ENCODE results near the gene AKAP6. TPM values are rescaled to one million over a fixed set of nuclear protein-coding genes. Genes with fewer than 3 reads are reported as not detected.
A peak's percentile ranks its signal among the peaks of the same experiment; 100 is the strongest.

AKAP6 gene
- total and polyA plus RNA-seq, 2 of the 8 experiments (the other 6 are each of a cell fraction or from before 2014, with no cell fraction given), result 0.09 to 0.89 TPM

DNA sequence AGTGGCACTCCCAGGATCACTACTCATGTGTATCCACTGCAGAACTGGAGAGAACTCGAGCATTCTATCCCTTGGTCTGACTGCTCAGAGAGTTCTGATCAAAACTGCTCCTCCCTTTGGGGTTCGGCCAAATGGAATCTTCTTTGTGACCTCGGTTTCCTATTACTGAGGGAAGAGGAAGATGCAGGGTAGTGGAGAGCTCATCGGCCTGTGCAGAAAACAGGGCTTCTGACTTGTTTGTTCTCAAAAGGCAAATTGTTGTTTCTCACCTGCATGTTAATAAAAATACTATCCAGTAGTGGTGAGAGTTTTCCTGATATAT lies 17.1 kb upstream of the AKAP6 start:
- H3K9ac ChIP-seq (replicated peaks in 1 of 4; ENCODE audit: extremely low read depth in 1 of 4, low read depth in 3 of 4, low read length in 3 of 4), result no peak overlapping the region
- H3K56ac ChIP-seq (replicated peaks; ENCODE audit: insufficient read length, low read depth, low read length), result no peak overlapping the region
- WGBS, 2 experiments (ENCODE audit: extremely low coverage in 1 of 2, insufficient coverage in 1 of 2, insufficient read length in 1 of 2, insufficient replicate concordance in 2 of 2, low coverage in 1 of 2, low lambda C conversion rate in 2 of 2, missing lambda C conversion rate in 1 of 2), result 93% methylated on average over 4 of the region's 4 CpGs; no CpG with 5 or more reads in 1 of the 2 experiments
- H3K9me3 ChIP-seq (ENCODE audit: insufficient read depth in 2 of 2, low read depth in 1 of 2, low read length in 1 of 2), result no peaks in the 10 kb centered on the region
- H2BK20ac ChIP-seq (ENCODE audit: low read length), result no peak overlapping the region
- H4K20me1 ChIP-seq (replicated peaks in 1 of 2; ENCODE audit: control insufficient read depth in 1 of 2, insufficient read depth in 2 of 2, low read length in 2 of 2), result no peaks in the 10 kb centered on the region
- H4K5ac ChIP-seq (ENCODE audit: insufficient read length, low read depth, low read length), result no peak overlapping the region
- no peaks in the 10 kb centered on the region for H3K79me2 ChIP-seq (ENCODE audit: control insufficient read depth in 1 of 2, insufficient read depth in 2 of 2, low read length in 2 of 2)
- H3K4me3 ChIP-seq (ENCODE audit: extremely low read depth in 1 of 4, insufficient read depth in 2 of 4, low read depth in 3 of 4, low read length in 4 of 4), result no peak overlapping the region
- ChIA-PET POLR2A (ENCODE audit: partially characterized antibody) (no interaction called here), CTCF (ENCODE audit: partially characterized antibody) (interaction anchor here (1.3 kb wide), 1 partner anchor 54 kb away, joined by 3 read pairs; no protein-coding TSS in a partner anchor)
- H4K91ac ChIP-seq (replicated peaks; ENCODE audit: insufficient read length, low read length), result no peak overlapping the region
- H3K36me3 ChIP-seq (ENCODE audit: control insufficient read depth in 2 of 4, insufficient read depth in 4 of 4, low read length in 3 of 4), result no peaks in the 10 kb centered on the region
- no peak overlapping the region for H2BK15ac ChIP-seq (ENCODE audit: low read length)
- H3K23ac ChIP-seq (ENCODE audit: insufficient read length), result no peak overlapping the region
- no peak overlapping the region for H3K18ac ChIP-seq (ENCODE audit: extremely low read depth, low read length)
- H3K27ac ChIP-seq (ENCODE audit: low read depth, low read length), result no peak overlapping the region; the same call in 1 of the 2 replicates
- no peak overlapping the region for H2AK5ac ChIP-seq (ENCODE audit: low read depth, low read length)
- H2AFZ ChIP-seq (ENCODE audit: low read length), result 0 out of 2 replicates have a peak overlapping the region, but pooled peaks have one; percentile 46
- no peak overlapping the region for H3K14ac ChIP-seq (ENCODE audit: insufficient read length)
- no peak for DNase-seq (ENCODE audit: low read depth in 1 of 2, low spot score in 2 of 2)
- no peaks in the 10 kb centered on the region for H3K79me1 ChIP-seq (ENCODE audit: low read depth, low read length)
- no peaks in the 10 kb centered on the region for H3K4me1 ChIP-seq (replicated peaks in 1 of 4; ENCODE audit: control insufficient read depth in 3 of 4, insufficient read depth in 4 of 4, low read length in 3 of 4)
- H2BK120ac ChIP-seq (replicated peaks; ENCODE audit: low read depth, low read length), result no peak overlapping the region
- no peak overlapping the region for H2BK5ac ChIP-seq (ENCODE audit: low read depth, low read length)
- TF ChIP-seq, protein P1, sequence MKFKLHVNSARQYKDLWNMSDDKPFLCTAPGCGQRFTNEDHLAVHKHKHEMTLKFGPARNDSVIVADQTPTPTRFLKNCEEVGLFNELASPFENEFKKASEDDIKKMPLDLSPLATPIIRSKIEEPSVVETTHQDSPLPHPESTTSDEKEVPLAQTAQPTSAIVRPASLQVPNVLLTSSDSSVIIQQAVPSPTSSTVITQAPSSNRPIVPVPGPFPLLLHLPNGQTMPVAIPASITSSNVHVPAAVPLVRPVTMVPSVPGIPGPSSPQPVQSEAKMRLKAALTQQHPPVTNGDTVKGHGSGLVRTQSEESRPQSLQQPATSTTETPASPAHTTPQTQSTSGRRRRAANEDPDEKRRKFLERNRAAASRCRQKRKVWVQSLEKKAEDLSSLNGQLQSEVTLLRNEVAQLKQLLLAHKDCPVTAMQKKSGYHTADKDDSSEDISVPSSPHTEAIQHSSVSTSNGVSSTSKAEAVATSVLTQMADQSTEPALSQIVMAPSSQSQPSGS (IDR thresholded peaks at IDR 0.05; ENCODE audit: low read length), result no peak
- TF ChIP-seq POLR2AphosphoS5 (IDR thresholded peaks at IDR 0.05; ENCODE audit: low read depth, low read length) (no peak), NANOG (IDR thresholded peaks at IDR 0.05; ENCODE audit: insufficient read depth, low read depth, low read length, poor library complexity, severe bottlenecking) (no peak), CTCF (IDR thresholded peaks at IDR 0.05; ENCODE audit: control extremely low read depth in 1 of 3, insufficient read depth in 1 of 3, low read depth in 1 of 3, low read length in 3 of 3) (no peak), TBP (IDR thresholded peaks at IDR 0.05; ENCODE audit: low read depth, low read length) (no peak), KDM5A (IDR thresholded peaks at IDR 0.05; ENCODE audit: low read length) (no peak), RBBP5 (IDR thresholded peaks at IDR 0.05; ENCODE audit: borderline replicate concordance, low read depth, low read length) (no peak), RFX5 (IDR thresholded peaks at IDR 0.05; ENCODE audit: borderline replicate concordance, low read depth, low read length) (no peak), NRF1 (IDR thresholded peaks at IDR 0.05; ENCODE audit: low read depth, low read length) (no peak)
- H3K23me2 ChIP-seq (ENCODE audit: low read depth, low read length), result no peaks in the 10 kb centered on the region
- H2BK12ac ChIP-seq (ENCODE audit: low read depth, low read length), result no peak overlapping the region
- H3K4ac ChIP-seq (replicated peaks; ENCODE audit: insufficient read length, low read depth, low read length), result no peak overlapping the region
- no peaks in the 10 kb centered on the region for H3K27me3 ChIP-seq (replicated peaks in 1 of 4; ENCODE audit: control insufficient read depth in 3 of 4, extremely low read depth in 1 of 4, insufficient read depth in 3 of 4, low read length in 3 of 4)
- no peak overlapping the region for H3K4me2 ChIP-seq (ENCODE audit: insufficient read depth in 1 of 2, low read depth in 2 of 2, low read length in 2 of 2)
- FAIRE-seq, result no peak
- no peak overlapping the region for H4K8ac ChIP-seq (ENCODE audit: extremely low read depth, insufficient read depth, low read length)
